ENCODE results near the gene ZNF593.

Gene ZNF593

GRCh38 chr1:26213335-26213905, 43.7 kb downstream of the ZNF593 start:
- no peak for DNase-seq

GRCh38 chr1:26215246-26215645, 45.5 kb downstream of the ZNF593 start:
- no peak for DNase-seq

DNA sequence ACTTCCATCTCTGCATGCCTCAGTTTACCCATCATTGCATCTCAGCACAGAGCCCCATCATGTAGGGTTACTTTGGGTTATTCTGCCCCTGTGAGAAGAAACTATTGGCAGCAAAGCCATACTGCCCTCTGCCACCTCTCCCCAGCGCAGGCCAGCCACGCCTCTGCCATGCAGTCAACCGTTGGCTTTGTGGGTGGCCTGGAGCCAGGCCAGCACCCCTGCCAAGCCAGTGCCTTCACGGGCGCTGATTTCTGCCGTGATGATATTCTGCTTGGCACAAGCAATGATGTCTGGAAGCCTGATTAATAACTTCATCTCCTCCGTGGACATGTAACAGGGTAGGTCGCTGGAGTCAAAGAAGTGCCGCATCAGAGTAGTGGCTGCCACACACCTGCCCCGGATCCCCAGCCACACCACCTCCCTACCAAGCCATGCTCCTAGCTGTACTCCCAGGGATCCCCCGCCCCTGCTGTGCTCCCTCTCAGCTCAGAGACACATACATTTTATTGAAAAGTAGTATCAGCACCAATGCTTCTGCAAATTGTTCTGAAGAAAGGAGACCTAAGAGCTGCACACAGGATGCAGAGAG, 49.3 kb downstream of the ZNF593 start:
- no peak for DNase-seq
